Uterus (tissue), 2 donors: ENCODE data around the gene EYS.

Experiments used
- CTCF ChIP-seq, 4 experiments: fragments of 200-600 bp in 2 of 4; fragments of 450-650 bp in 2 of 4; sonication (generic) in 2 of 4; IDR thresholded peaks; one replicate each; pipeline ENCODE4 v1.5.1; 2016 to 2019; ENCODE audit warnings: antibody characterized with exemption in 4 of 4, mild to moderate bottlenecking in 2 of 4, moderate library complexity in 1 of 4
- POLR2A ChIP-seq, 2 donors: fragments of 450-650 bp; IDR thresholded peaks; one replicate each; pipeline ENCODE4 v1.6.1; 2016; ENCODE audit warnings: antibody characterized with exemption in 2 of 2, mild to moderate bottlenecking in 1 of 2, moderate library complexity in 1 of 2

GRCh38 chr6:65182681-65183080, 524.3 kb downstream of the EYS start:
- TF ChIP-seq CTCF (IDR thresholded peaks at IDR 0.05) (no peak), POLR2A (IDR thresholded peaks at IDR 0.05) (no peak)
